Stimulated activated CD4-positive, alpha-beta T cell treated with anti-CD3 and anti-CD28 coated beads, Interleukin-4, amount 100 ng/mL, for 4 hours (primary cell): ENCODE data around the gene GTF2F1.
"Not testable (repeated sequence)": the region's sequence is repeated elsewhere in the genome, so short reads cannot be mapped to it uniquely, and the experiment has no call there.

Experiments used
- DNase-seq, 2 experiments: peaks; one replicate each; pipeline ENCODE4 v3.0.0-alpha.2; 2020

The GTF2F1 gene

DNA sequence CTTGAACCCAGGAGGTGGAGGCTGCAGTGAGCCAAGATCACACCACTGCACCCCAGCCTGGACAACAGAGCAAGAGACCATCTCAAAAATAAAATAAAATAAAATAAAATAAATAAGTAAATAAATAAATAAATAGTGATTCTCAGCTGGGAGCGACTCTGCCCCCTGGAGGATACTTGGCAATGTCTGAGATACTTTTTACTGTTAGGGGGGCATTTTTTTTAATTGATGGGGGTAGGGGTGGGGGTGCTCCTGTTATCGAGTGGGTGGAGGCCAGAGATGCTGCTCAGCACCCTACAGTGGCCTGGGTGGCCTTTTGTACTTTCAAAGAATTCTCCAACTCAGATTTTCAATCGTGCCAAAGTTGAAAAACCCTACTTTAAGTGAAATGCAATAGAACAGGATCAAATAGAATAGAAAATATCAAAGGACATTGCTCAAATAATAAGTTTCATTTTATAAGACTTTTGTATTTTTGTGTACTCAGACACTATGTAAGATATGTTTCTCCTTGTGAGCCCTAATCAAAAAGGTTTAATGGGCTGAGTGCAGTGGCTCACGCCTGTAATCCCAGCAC lies 38.8 kb downstream of the GTF2F1 start:
- no peak for DNase-seq

DNA sequence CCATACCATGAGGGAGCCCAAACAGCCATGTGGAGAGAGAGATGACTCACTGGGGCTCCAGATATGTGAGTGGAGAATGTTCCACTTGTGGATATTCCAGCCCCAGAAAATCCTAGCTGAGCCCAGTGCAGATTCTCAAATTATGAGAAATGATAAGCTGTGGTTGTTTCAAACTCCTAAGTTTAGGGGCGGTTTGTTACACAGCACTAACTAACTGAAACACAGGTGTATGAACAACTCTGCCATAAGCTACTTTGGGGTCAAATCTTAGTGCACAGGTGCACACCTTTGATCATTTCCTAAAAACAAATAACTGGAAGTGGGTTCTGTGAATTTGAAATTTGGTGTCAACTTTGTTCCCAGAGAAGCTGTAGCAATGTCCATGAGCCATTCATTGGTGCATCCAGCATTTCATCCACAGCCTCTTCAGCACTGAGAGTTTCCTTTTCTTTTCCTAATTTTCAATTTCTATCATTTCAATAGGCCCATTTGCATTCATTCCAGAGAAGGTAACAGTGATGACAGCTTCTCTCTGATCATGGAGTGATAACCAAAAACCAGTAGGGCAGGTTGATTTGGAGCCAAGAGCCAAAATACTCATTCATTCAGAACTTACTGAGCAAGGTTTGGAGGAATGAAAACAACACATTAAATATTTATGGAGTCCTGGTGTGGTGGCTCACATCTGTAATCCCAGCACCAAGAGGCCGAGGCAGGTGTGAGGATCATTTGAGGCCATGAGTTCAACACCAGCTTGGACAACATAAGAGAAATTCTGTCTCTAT lies 40.4 kb downstream of the GTF2F1 start:
- no peak for DNase-seq

DNA sequence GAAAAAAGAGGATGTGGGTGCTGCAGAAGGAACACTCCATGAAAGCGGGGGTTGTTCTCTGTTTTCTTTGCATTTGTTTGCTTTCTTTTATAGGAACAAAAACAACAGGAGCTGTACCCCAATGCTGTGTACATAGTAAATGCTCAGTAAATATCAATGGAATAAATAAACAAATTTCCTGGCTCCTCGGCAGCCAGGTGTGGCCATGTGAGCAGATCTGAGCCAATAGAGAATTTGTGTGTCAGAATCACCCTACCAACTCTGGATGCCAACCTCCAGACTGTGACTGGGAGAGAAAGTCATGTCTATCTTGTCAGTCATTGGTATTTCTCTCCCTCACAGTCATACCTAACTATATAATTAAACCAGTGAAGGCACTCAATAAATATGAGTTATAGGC lies 42.3 kb downstream of the GTF2F1 start:
- no peak for DNase-seq

DNA sequence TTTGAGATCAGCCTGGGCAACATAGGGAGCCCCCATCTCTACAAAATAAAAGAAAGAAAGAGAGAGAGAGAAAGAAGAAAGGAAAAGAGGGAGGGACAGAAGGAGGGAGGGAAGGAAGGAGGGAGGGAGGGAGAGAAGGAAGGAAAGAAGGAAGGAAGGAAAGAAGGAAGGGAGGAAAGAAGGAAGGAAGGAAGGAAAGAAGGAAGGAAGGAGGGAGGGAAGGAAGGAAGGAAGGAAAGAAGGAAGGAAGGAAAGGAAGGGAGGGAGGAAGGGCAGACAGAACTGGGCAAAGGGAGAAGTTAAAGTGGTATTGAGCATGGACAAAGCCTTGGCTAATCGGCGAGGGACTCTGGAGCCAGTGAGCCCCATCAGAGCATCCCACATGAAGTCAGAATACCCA lies 43.7 kb downstream of the GTF2F1 start:
- not testable (repeated sequence) for DNase-seq

DNA sequence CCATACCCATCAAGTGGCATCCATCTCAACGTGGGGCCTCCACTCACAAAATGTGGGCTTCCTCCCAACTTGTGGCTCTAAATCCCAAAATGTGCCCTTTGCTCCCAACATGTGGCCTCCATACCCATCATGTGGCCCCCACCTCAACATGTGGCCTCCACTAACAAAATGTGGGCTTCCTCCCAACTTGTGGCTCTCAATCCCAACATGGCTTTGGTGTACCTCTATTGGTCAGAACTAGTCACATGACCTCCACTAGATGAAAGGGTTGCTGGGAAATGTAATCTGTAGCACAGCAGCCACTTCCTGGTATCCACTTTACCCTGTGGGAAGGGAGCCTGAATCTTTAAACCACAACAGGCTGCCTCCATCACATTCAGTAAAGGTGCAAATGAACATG lies 49.5 kb downstream of the GTF2F1 start:
- no peak for DNase-seq

DNA sequence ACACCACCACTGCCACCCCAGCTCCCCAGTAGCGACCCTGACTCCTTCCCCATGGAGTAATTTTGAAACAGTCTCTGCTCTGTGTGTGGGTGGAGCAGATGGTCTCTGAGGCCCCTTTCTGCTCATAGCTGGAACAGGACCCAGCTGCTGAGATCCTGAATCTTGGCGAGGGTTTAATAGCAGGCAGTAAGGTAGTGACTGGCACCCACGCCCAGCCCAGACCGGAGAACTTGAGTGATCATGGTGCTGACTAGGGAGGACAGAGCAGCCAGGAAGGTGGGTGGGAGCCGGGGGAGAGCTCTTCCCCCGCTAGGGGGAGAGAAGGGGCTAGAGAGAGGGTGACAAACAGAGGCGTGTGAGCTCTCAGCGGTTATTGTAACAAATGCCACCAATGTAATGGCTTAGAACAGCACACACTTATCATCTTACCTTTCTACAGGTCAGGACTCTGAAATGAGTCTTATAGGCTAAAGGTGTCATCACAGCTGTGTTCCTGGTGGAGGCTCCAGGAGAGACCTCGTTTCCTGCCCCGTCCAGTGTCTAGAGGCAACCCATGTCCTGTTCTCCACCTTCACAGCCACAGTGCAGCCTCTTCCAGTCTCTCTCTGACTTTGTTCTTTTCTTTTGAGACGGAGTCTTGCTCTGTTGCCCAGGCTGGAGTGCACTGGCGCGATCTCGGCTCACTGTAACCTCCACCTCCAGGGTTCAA lies 52.3 kb downstream of the GTF2F1 start:
- no peak for DNase-seq

DNA sequence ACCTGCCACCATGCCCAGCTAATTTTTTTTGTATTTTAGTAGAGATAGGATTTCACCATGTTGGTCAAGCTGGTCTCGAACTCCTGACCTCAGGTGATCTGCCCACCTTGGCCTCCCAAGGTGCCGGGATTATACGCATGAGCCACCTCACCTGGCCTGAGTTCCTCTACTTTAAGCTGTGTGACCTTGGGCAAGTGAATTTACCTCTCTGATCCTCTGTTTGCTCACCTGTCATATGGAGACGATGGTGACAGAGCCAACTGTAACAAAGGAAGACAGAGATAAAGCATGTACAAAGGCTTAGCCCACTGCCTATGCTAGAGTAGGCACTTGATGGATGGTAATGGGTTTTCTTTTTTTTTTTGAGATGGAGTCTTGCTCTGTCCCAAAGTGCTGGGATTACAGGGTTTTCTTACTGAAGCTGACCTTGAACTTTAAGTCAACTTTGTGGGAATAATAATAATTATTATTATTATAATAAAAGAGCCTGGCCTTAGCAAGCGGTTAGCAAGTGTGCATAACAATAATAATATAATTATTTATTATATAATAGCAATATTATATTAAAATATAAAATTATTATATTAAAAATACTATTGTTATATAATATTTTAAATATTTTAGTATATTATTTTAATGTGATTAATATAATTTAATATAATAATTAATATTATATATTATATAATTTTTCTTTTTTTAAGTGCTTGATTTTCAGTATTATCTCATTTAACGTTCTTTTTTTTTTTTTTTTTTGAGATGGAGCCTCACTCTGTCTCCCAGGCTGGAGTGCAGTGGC lies 58.3 kb downstream of the GTF2F1 start:
- DNase-seq, result no peak

DNA sequence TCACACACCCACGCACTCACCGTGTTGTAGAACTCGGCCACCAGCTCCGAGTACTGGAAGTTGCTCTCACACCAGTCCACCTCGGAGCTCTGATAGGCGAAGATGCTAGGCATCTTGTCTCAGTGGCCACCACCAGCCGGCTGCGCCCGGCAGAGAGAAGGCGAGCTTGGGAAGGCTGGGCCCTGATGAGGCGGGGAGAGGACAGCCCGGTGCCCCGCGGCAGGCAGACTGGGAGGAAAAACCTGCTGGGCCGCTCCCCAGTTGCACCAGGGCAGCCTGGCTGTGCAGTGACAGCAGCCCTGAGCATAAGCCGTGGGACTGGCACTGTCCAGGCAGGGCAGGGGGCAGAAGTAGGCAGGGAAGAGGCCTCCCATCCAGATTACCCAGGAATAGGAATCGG lies 59.5 kb downstream of the GTF2F1 start, which contains the start of gene ACER1:
TSS of gene ACER1 (minus strand) at position 174 of the 400 bp plus-strand sequence. CDS start at position 113, 61 bp downstream.
- DNase-seq, result no peak
